ENCODE data around the gene PLA2G4D. TPM values are rescaled to one million over a fixed set of nuclear protein-coding genes. Genes with fewer than 3 reads are reported as not detected.

PLA2G4D gene
- polyA plus RNA-seq, 1 experiment, result not detected

DNA sequence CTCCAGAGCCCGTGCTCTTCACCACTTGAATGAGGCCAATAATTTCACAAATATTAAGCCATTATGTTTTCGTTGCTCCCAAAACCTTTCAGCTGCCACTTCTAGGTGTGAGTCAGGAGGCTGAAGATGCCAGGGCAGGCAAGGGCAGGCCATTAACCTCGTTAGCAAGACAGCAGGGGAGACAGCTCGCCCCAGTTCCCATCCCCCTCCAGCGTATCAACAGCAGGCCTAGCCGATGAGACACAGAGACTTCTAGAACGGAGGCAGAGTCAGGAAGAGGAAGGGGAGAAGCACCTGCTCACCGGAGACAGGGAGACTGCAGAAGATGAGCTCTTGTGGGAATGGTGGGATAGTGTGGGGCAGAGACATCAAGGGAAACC, 45.6 kb downstream of the PLA2G4D start:
- no peak overlapping the region for H3K4me3 ChIP-seq (ENCODE audit: low read depth, low read length)
- TF ChIP-seq, protein P1, sequence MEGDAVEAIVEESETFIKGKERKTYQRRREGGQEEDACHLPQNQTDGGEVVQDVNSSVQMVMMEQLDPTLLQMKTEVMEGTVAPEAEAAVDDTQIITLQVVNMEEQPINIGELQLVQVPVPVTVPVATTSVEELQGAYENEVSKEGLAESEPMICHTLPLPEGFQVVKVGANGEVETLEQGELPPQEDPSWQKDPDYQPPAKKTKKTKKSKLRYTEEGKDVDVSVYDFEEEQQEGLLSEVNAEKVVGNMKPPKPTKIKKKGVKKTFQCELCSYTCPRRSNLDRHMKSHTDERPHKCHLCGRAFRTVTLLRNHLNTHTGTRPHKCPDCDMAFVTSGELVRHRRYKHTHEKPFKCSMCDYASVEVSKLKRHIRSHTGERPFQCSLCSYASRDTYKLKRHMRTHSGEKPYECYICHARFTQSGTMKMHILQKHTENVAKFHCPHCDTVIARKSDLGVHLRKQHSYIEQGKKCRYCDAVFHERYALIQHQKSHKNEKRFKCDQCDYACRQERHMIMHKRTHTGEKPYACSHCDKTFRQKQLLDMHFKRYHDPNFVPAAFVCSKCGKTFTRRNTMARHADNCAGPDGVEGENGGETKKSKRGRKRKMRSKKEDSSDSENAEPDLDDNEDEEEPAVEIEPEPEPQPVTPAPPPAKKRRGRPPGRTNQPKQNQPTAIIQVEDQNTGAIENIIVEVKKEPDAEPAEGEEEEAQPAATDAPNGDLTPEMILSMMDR (IDR thresholded peaks at IDR 0.05; ENCODE audit: low read depth, low read length), result no peak
- H3K9me3 ChIP-seq (ENCODE audit: control insufficient read depth, insufficient read depth, low read length), result no peaks in the 10 kb centered on the region
- ChIA-PET CTCF (no interaction called here), POLR2A (no interaction called here)
- no peak for DNase-seq (ENCODE audit: low read depth, low spot score)
- no peak overlapping the region for H3K27ac ChIP-seq (ENCODE audit: low read depth, low read length)
- H3K27me3 ChIP-seq (ENCODE audit: control insufficient read depth, insufficient read depth, low read length), result peaks cover 69% of the 10 kb centered on the region

DNA sequence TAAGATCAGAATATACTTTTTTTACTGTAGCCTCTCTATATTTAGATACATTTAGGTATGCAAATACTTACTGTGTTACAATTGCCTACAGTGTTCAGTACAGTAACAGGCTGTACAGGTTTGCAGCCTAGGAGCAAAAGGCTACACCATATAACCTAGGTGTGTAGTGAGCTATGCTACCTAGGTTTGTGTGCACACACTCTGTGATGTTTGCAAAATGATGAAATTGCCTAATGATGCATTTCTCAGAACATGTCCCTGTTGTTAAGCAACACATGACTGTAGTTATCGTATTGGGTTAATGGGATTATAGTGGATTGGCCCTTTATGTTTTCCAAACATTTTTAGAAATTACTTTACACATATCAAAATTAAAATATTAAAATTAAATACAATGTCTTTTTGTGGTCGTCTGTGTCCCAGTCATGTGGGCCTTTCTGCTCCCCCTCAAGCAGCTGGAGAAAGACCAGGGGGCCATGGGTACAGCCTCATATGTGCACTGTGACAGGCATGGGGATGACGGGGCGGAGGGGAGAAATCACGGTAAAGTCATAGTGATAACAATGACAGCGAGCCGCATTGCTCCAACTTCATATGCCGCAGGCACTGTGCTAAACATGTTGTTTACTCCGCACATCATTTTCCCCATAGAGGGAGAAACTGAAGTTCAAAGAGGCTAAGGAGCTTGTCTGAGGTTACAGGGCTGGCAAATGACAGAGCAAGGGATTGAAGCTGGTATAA, 46.1 kb downstream of the PLA2G4D start:
- CTCF ChIA-PET, result no interaction called here
- DNase-seq (ENCODE audit: low read depth, low spot score), result no peak
- no peak overlapping the region for H3K27ac ChIP-seq (ENCODE audit: low read depth, low read length)
- POLR2A ChIA-PET, result no interaction called here
- TF ChIP-seq, protein P1 (IDR thresholded peaks at IDR 0.05; ENCODE audit: low read depth, low read length), result no peak
- H3K27me3 ChIP-seq (ENCODE audit: control insufficient read depth, insufficient read depth, low read length), result peaks cover 66% of the 10 kb centered on the region
- H3K4me3 ChIP-seq (ENCODE audit: low read depth, low read length), result no peak overlapping the region
- H3K9me3 ChIP-seq (ENCODE audit: control insufficient read depth, insufficient read depth, low read length), result no peaks in the 10 kb centered on the region

GRCh38 chr15:42046597-42046996, 47.8 kb downstream of the PLA2G4D start:
- POLR2A ChIA-PET, result no interaction called here

DNA sequence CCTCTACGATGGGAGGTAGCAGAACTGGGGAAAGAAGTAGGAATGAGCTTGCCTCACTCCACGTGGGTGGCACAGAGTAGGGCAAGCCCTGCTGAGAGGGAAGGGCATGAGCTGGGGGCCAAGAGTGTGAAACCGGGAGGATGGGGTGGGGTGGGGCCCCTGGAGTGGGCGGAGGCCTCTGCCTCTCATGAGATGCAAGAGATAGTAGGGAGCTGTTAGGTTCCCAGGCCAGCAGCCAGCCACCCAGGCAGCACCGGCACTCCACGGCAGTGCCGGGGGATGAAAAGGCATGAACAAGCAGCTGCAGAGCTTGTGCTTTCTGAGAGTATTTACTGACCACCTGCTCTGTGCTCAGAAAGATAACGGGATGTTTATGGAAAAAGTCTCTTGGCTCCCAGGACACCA, 49.1 kb downstream of the PLA2G4D start:
- H3K27ac ChIP-seq (ENCODE audit: low read depth, low read length), result no peak overlapping the region
- no peak for DNase-seq (ENCODE audit: low read depth, low spot score)
- H3K27me3 ChIP-seq (ENCODE audit: control insufficient read depth, insufficient read depth, low read length), result peaks cover 55% of the 10 kb centered on the region
- CTCF ChIA-PET, result interaction anchor here (0.5 kb wide), 1 partner anchor 286 kb away, joined by 3 read pairs; no protein-coding TSS in a partner anchor
- TF ChIP-seq, protein P1 (IDR thresholded peaks at IDR 0.05; ENCODE audit: low read depth, low read length), result no peak
- POLR2A ChIA-PET, result interaction anchor here (0.6 kb wide), 1 partner anchor 789 kb away, joined by 3 read pairs; no protein-coding TSS in a partner anchor
- no peaks in the 10 kb centered on the region for H3K9me3 ChIP-seq (ENCODE audit: control insufficient read depth, insufficient read depth, low read length)
- H3K4me3 ChIP-seq (ENCODE audit: low read depth, low read length), result no peak overlapping the region

More at GRCh38 chr15:42046597-42046996, 47.8 kb downstream of the PLA2G4D start:
- CTCF ChIA-PET, result interaction anchor here (0.9 to 1.1 kb wide), 2 partner anchors 37 to 57 kb away, joined by 3 to 5 read pairs; no protein-coding TSS in a partner anchor
- H3K4me3 ChIP-seq (ENCODE audit: low read depth, low read length), result no peak overlapping the region
- TF ChIP-seq, protein P1 (IDR thresholded peaks at IDR 0.05; ENCODE audit: low read depth, low read length), result no peak
- peaks cover 61% of the 10 kb centered on the region for H3K27me3 ChIP-seq (ENCODE audit: control insufficient read depth, insufficient read depth, low read length)
- no peaks in the 10 kb centered on the region for H3K9me3 ChIP-seq (ENCODE audit: control insufficient read depth, insufficient read depth, low read length)
- no peak for DNase-seq (ENCODE audit: low read depth, low spot score)
- no peak overlapping the region for H3K27ac ChIP-seq (ENCODE audit: low read depth, low read length)

DNA sequence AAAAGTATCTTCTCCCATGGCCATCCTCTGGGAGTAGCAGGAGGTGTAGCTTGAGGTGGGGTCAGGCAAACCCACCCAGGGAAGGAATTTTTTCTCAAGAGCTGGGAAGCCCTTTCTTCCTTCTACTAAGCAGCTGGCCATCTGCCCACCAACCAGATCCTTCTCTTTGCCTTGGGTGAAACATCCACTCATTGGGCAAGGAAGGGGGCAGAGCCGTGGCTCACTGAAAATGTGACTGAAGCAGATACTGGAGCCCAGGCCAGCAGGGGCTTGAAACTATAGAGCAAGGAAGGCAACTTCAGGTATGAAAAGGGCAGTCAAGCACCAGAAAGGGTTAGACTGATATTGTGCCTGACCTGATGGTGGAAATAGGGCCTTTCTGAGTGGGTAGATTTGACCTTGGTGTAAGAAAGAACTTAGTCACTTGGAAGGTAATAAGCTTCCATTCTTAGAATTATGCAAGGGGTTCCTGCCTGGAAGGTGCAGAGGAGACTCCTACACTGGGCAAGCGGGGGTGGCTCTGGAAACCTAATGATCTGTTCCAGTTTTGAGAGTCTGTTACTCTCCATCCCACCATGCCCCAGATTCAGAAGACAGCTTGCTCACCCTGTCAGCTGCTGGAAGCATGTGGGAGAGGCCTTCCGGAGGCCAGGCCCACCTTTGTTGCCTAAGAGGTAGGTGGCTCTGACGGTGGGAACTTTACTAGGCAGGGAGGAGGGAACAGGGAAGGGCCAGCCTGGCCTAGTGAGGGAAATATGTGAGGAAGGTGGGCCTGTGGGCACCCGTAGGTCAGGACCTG, 51.6 kb downstream of the PLA2G4D start:
- ChIA-PET CTCF (interaction anchor here (1.0 to 1.3 kb wide), 2 partner anchors 42 to 53 kb away, joined by 3 to 4 read pairs; no protein-coding TSS in a partner anchor), POLR2A (no interaction called here)
- no peak overlapping the region for H3K4me3 ChIP-seq (ENCODE audit: low read depth, low read length)
- no peak overlapping the region for H3K27ac ChIP-seq (ENCODE audit: low read depth, low read length)
- H3K9me3 ChIP-seq (ENCODE audit: control insufficient read depth, insufficient read depth, low read length), result no peaks in the 10 kb centered on the region
- peaks cover 39% of the 10 kb centered on the region for H3K27me3 ChIP-seq (ENCODE audit: control insufficient read depth, insufficient read depth, low read length)
- TF ChIP-seq, protein P1 (IDR thresholded peaks at IDR 0.05; ENCODE audit: low read depth, low read length), result no peak
- DNase-seq (ENCODE audit: low read depth, low spot score), result no peak

Measured in AG04450 (cell line).